Activated T-cell treated with anti-CD3 and anti-CD28 coated beads for 24 hours (primary cell): ENCODE results near the gene MAPK6.
"Not testable (repeated sequence)": the region's sequence is repeated elsewhere in the genome, so short reads cannot be mapped to it uniquely, and the experiment has no call there.

Experiments used
- DNase-seq: peaks from one replicate; pipeline ENCODE4 v3.0.0-alpha.2; 2020; ENCODE audit warnings: low read depth

MAPK6 gene

GRCh38 chr15:52042051-52042851 lies 23.2 kb downstream of the MAPK6 start:
- DNase-seq: no peak

GRCh38 chr15:52045795-52046298 lies 26.8 kb downstream of the MAPK6 start:
- DNase-seq: not testable (repeated sequence)

GRCh38 chr15:52046552-52046951 lies 27.5 kb downstream of the MAPK6 start:
- not testable (repeated sequence) for DNase-seq

GRCh38 chr15:52050416-52050815 lies 31.4 kb downstream of the MAPK6 start:
- no peak for DNase-seq

GRCh38 chr15:52052066-52052935 lies 33.3 kb downstream of the MAPK6 start:
- DNase-seq: no peak

- DNase-seq: no peak
Observed at GRCh38 chr15:52054381-52054780, 35.4 kb downstream of the MAPK6 start.

GRCh38 chr15:52054858-52055257 lies 35.8 kb downstream of the MAPK6 start:
- DNase-seq: not testable (repeated sequence)

GRCh38 chr15:52056001-52056400 lies 37.0 kb downstream of the MAPK6 start:
- no peak for DNase-seq

GRCh38 chr15:52056496-52056895 lies 37.5 kb downstream of the MAPK6 start:
- DNase-seq: no peak

- no peak for DNase-seq
Observed at GRCh38 chr15:52057996-52058395, 39.0 kb downstream of the MAPK6 start.

GRCh38 chr15:52060501-52060900 lies 41.5 kb downstream of the MAPK6 start:
- no peak for DNase-seq

- DNase-seq: no peak
Observed at GRCh38 chr15:52066842-52067544, 48.0 kb downstream of the MAPK6 start.

GRCh38 chr15:52067545-52067926 lies 48.5 kb downstream of the MAPK6 start:
- no peak for DNase-seq

GRCh38 chr15:52068004-52068615 lies 49.1 kb downstream of the MAPK6 start:
- no peak for DNase-seq

GRCh38 chr15:52069559-52069958 lies 50.5 kb downstream of the MAPK6 start:
- no peak for DNase-seq

- no peak for DNase-seq
Observed at GRCh38 chr15:52071570-52071969, 52.6 kb downstream of the MAPK6 start.

GRCh38 chr15:52076889-52077781 lies 58.1 kb downstream of the MAPK6 start:
- DNase-seq: no peak

GRCh38 chr15:52078197-52078875 lies 59.3 kb downstream of the MAPK6 start:
- DNase-seq: no peak

GRCh38 chr15:52078876-52079700 lies 60.1 kb downstream of the MAPK6 start:
- peak; percentile 75 for DNase-seq
